GM03348 (cell line): ENCODE measurements around the gene KATNB1.
"Not testable (repeated sequence)": the region's sequence is repeated elsewhere in the genome, so short reads cannot be mapped to it uniquely, and the experiment has no call there.

Experiments used
- DNase-seq: peaks from one replicate; pipeline ENCODE4 v3.0.0; 2012; ENCODE audit warnings: low spot score

Gene KATNB1

DNA sequence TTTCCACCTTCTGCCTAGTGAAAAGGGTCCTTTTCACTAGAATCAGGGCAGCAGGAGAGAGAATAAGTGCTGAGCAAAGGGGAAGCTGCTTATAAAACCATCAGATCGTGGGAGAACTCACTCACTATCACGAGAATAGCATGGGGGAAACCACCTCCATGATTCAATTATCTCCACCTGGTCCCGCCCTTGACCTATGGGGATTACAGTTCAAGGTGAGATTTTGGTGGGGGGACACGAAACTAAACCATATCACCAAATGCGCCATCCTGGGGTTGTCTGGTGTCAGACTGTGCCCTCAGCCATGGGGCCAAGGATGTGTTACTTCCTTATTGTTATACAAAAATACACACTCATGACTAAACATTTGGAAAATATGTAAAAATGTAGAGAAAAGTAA, 10.4 kb upstream of the KATNB1 start:
- no peak for DNase-seq

DNA sequence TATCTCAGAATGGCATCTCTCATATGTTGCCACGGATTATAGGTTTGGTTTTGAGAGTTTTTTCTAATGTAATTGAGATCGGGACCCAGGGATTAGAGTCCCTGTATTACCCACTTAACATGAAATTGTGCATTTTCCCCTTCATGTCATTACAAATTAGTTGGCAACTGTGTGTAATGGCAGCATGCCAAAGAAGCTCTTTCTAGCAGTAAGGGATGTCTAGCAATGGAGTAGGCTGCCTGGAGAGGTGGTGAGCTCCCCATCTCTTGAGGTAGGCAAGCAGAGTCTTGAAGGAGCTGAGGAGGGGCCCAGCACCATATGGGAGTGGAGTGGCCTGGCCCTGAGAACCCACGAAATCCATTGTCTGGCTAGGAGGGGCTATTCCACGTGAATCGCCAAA, 10.0 kb upstream of the KATNB1 start:
- DNase-seq: no peak

DNA sequence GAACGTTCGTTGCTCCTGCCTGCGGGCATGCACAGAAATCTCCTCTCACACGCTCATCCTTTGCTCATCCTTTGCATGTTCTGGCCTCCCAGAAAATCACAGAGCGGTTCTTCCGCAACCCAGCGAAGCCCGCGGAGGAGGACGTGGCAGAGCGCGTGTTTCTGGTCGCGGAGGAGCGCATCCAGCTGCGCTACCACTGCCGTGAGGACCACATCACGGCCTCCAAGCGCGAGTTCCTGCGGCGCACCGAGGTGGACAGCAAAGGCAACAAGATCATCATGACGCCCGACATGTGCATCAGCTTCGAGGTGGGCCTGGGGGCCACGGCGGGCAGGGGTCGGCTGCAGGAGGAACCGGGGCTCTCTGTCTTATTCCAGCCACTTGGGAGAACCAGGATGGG, 9.6 kb upstream of the KATNB1 start:
- no peak for DNase-seq

DNA sequence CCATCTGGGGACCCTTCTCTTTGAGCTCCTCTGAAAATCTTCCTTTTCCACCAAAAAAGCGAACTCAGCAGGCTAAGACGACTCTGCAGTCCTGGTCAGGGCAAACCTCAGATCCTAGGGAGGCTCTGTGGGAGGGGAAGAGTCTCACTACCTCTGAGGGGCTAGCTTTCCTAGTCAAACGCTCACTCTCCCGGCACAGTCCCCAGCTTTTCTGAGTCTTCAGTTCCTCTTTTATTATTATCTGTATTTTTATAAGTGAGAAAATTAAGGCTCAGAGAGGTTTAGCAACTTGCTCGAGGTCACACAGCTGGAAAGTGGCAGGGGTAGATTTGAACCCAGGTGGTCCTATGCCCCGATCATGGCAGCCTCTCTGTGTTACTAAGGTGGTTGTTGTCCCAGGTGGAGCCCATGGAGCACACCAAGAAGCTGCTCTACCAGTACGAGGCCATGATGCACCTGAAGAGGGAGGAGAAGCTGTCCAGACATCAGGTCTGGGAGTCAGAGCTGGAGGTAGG, 9.1 kb upstream of the KATNB1 start:
- DNase-seq: no peak

DNA sequence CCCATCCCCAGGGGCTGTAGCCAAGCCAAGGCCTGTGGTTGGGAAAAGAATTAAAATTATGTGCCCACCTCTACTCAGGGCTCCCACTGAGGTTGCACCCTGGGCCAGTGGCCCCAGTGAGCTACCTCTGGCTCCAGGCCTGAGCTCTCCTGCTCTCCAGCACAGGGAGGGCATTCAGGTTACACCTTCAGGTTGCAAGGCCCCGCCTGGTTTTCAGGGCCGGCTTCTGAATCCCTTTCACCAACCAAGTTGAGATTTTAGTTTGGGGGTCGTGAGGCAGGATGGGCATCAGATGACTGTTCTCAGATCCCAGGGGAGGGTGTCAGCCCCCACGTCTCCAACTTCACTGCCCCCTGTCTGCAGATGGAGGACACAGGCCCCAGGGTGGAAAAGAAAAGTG, 8.0 kb upstream of the KATNB1 start:
- no peak for DNase-seq

DNA sequence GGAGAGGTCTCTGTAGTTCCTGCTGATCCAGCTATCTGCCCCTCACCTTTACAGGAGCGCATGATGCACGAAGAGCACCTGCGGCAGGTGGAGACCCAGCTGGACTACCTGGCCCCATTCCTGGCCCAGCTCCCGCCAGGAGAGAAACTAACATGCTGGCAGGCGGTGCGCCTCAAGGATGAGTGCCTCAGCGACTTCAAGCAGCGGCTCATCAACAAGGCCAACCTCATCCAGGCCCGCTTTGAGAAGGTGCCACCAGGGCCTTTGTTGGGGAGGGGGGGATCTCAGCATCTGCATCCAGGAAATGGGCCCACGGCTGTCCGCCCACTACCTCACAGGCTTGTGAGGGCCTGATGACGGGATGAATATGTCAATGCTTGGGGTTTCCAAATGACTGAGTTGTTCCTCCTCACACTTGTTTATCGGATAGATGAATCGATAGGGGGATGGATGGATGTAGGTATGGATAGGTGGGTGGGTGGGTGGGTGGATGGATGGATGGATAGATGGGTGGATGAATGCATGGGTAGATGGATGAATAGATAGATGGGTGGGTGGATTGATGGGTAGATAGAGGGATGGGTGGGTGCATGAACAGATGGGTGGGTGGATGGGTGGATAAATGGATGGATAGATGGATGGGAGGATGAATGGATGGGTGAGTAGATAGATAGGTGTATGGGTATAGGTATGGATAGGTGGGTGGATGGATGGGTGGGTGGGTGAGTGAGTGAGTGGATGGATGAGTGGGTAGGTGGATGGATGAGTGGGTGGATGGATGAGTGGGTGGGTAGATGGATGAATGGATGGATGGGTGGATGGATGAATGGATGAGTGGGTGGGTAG, 7.0 kb upstream of the KATNB1 start:
- DNase-seq: no peak

DNA sequence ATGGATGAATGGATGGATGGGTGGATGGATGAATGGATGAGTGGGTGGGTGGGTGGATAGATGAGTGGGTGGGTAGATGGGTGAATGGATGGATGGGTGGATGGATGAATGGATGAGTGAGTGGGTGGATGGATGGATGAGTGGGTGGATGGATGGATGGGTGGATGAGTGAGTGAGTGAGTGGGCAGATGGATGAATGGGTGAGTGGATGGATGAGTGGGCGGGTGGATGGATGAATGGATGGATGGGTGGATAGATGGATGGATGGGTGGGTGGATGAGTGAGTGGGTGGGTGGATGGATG, 6.4 kb upstream of the KATNB1 start:
- no peak for DNase-seq

DNA sequence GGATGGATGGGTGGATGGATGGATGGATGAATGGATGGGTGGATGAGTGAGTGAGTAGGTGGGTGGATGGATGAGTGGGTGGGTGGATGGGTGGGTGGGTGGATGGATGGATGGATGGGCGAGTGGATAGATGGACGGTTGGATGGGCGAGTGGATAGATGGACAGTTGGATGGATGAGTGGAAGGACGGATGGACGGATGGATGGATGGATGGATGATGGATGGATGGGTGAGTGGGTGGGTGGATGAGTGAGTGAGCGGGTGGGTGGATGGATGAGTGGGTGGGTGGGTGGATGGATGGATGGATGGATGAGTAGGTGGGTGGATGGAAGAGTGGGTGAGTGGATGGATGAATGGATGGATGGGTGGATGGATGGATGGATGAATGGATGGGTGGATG, 5.7 kb upstream of the KATNB1 start:
- not testable (repeated sequence) for DNase-seq

DNA sequence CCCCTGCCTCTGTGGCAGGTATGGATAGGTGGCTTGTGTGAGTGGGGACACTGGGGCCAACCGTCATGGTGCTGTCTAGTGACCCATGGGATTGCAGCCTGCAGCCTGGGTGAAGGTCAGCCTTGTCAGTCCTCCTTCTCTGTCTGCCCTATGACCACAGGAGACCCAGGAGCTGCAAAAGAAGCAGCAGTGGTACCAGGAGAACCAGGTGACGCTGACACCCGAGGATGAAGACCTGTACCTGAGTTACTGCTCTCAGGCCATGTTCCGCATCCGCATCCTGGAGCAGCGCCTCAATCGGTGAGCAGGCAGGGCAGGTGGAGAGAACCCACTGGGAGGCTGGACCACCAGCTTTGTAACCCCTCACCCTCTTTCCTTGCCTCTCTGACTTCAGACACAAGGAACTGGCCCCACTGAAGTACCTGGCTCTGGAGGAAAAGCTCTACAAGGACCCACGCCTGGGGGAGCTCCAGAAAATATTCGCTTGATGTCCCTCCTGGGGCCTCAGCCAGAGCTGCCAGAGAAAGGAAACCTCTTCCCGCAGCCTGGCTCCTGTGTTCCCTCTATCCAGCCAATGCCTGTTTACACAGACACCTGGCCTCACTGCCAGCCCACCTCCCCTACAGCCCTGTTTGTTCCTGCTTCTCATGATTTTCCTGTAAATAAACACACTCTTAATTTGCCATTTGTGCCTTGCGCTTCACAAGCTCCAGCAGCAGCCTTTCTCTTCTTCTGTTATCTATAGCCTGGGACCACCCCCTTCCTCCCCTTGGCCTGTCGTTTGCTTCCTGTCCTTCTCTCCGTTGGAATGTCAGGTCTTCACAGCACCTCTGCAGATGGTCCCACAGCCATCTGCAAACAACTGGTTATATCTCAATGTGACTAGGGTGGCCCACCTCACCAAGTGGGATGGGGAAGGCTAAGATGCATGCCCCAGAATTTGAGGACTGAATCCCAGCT, 4.5 kb upstream of the KATNB1 start:
- no peak for DNase-seq

DNA sequence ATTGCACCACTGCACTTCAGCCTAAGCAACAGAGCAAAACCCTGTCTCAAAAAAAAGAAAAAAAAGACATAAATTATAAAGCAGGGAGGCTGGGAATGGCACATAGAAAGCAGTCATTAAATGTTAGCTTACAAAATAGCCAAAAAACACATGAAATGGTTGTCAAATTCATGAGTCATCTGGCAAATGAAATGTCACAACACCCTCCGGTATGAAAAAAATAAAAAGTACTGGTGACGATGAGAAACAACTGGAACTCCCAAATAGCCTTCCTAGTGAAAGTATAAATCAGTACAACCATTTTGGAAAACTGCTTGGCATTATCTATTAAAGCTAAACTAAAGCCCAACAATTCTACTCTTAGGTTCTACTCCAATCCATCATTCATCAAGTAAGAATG, 3.5 kb upstream of the KATNB1 start:
- DNase-seq: peak; percentile 77

DNA sequence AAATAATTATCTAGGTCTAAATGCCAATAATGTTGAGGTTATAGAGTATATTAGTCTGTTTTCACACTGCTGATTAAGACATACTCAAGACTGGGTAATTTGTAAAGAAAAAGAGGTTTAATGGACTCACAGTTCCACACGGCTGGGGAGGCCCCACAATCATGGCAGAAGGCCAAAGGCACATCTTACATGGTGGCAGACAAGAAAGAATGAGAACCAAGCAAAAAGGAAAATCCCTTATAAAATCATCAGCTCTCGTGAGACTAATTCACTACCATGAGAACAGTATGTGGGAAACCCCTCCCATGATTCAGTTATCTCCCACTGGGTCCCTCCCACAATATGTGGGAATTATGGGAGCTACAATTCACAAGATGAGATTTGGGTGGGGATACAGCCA, 2.9 kb upstream of the KATNB1 start:
- no peak for DNase-seq

DNA sequence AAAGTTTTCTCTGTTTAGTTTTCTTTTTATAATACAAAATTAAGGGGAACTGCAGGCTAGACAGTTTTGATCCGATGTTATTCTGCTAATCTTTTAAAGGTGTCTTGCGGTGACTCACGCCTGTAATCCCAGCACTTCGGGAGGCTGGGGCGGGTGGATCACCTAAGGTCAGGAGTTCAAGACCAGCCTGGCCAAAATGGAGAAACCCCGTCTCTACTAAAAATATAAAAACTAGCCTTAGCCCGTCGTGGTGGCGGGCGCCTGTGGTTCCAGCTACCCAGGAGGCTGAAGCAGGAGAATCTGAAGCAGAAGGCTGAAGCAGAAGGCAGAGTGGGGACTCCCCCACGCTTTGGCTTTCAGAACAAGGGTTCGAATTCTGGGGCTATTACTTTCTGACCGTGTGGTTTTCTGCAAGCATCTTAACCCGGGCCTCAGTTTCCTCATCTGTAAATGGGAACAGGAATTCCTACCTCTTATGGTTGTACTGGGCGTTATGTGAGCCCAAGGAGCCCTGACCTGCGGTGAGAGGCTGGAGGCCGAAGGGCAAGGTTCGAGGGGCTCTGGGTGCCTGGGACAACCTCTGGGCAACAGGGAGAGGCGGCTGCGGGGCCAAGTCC, 1.2 kb upstream of the KATNB1 start:
- DNase-seq: no peak

DNA sequence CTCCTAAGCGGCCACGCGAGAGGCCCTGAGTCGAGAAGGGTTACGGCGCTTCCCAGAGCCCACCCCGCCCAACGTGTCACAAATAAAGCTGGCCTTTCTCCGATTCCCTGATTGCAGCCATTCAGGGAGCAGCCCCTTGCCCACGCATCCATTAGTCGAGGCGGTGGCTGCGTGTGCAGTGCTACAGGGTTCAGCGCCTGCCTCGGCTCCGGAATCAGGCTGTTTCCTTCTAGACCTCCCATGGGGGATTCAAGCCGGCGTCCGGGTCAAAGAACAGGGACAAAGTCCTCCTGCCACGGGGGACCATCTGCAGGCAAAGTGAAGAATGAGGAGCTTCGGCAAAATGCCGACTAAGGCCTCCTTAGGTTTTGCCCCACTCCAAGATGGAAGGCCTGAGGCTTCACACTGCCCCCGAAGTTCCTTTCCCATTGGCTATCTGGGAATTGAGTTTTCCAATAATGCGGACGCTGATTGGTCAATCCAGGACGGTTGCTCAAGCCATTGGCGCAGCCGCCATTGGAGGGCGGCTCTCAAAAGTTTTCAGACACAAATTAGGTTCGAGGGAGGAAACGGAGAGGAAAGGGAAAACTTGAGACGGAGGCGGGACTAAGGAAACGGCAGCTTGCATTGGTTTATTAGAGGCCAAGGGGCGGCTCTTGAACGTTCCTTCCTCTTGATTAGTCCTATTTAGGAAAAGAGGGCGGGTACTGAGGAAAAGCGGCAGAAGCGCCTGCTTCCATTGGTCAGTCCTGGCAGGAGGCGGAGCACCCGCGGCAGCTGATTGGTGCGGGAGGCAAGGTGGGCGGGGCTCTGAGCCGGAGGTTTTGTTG, 430 bp upstream of the KATNB1 start:
- peak; percentile 99 for DNase-seq

DNA sequence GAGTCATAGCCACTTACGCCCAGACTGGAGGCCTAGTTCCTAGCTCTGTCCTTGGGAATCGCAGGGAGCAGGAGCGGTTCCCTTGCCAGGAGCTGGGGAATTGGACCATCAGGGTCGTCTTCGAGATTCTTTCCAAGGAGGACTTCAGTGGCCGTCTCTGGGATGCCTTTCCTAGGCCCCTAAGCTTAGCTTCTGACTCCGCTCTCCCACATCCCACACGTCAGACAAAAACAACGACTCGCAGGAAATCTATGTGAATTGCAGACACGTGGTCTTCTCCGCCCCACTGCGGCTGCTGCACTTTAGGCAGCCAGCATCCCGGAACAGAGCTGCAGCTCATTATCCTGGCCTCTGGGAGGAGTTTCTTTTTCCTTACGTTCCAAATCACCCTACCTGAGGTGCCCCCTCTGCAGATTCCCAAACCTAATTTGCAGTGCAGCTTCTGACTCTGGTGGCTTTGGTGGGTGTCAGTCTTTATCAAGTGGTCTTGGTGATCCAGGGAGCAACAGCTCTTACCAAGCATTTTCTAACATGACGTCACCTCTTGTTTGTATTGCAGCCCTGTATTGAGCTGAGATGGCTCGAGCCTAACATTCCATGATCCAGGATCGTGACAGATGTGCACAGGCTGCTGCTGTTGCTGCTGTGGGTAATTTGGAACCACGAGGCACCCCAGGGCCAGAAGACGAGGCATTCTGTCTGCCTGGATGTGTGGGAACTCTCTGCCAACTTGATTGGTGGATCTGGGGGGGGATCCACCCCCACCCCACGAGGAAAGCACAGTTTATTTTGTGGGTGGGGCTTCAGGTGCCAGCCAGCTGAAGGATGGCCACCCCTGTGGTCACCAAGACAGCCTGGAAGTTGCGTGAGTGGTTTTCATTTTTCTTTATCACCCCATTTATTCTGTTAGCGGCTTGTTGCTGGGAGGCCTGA, 1.1 kb downstream of the KATNB1 start:
- DNase-seq: peak; percentile 82

DNA sequence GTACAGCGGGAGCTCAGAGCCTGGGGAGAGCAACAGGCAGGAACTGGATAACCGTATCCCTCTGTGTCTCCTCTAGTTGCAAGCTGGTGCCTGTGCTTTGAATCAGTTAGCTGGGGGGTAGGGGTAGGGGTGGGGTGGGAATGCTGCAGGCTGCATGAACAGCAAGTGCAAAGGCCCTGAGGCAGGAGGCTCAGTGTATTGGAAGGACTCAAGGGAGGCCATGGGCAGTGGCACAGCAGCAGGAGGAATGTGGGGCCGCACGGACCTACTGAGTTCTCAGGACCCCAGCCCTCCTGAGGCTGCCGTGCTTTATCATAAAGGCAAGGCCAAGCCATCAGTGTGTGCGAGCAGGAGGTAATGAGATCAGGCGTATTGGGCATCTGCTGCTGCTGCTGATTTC, 3.3 kb downstream of the KATNB1 start:
- no peak for DNase-seq

DNA sequence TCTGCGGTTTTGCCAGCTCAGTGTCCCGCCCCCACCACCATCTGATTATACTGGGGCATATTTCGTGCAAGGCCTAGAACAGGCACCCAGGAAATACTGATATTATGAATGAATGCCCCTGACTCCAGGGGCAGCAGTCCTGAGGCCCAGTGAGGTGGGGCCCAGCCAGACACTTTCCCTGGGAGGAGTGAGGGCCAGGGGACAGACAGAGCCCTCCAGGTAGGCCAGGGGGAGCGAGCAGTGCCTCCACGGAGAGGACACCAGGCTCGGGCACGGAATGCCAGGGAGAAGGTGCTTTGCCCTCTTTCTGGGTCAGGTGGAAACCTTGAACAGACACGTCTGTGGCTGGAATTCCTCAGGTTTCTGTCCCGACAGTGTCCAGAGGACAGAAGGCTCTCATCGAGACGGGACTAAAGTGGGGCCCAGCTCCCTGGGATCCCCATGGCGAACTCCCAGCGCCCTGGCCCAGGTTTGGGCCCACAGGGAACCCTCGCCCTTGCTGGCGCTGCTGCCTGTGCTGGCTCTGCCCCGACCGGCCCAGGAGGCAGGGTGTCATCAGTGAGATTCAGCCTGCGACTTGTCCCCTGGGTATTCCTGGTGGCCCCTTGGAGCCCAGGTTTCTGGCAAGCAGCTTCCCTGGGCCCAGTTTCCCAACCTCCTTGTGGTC, 4.3 kb downstream of the KATNB1 start:
- DNase-seq: no peak

DNA sequence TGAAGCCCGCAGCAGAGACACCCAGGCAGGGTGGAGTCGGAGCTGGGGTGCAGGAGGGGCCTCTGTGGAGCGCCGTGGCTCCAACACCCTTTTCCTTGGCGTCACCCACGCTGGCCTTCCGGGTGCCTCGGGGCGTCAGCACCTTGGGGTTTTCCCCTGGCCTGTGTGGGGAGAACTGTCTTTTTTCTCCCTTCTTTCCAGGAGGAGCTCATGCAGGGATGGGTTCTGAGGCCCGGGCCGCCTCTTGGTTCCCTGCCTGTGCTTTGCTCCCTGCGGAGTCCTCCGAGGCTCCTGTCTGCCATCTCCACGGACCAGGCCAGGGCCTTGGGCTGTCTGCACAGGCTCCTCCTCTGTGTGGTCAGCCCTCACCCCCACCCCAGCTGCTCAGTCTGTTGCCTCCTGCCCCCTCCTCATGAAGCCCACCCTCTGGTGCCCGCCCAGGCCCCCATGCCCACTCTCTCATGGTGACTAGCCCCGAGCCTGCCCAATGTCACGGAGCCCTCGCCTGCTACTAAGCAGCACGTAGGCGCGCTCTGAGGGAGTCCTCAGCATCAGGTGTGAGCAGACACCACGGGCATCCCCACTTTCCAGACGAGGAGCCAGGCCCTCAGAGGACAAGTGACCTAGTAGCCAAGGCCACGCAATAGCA, 5.0 kb downstream of the KATNB1 start:
- DNase-seq: no peak

DNA sequence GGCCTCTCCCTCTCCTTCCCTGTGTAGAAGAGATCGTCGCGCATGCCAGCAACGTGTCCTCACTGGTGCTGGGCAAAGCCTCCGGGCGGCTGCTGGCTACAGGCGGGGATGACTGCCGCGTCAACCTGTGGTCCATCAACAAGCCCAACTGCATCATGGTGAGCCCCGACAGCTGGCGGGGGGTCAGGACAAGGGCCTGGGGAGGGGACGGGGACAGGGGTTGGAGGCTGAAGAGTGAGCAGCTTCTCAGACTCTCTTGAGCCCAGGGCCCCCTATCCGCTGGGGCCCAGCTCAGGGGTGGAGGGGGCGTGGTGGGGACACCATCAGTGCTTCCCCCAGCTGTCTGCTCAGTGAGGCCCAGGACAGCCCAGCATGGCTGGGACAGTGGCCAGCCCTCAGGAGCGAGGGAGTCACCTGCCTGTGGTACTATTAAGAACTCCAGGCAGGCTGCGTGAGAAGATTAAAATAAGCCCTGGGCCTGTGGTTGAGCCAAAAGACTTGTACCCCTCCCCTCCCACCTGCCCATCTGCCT, 6.2 kb downstream of the KATNB1 start:
- no peak for DNase-seq

DNA sequence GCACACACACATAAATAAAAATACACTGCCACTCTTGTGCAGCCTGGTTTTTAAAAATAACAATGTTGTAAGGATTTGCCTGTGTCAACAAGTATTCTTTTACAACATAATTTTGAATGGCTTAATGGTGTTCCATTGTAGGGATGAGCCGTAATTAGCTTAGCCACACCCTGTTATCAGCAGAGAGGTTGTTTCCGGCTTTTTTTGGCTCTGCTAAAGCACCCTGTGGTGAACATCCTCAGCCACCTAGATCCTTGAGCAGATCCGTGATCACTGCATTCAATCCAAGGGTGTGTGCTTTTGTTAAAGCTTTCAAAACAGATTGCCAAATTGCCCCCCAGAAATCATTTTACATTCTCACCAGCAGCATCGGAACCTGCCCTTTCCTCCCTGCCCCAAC, 7.0 kb downstream of the KATNB1 start:
- no peak for DNase-seq
